ENCODE results near the gene AGBL4. TPM values are rescaled to one million over a fixed set of nuclear protein-coding genes. Genes with fewer than 3 reads are reported as not detected.
A peak's percentile ranks its signal among the peaks of the same experiment; 100 is the strongest.

AGBL4 gene
- total and polyA plus RNA-seq, 7 donors, result 0.01 to 0.05 TPM; not detected in 5

GRCh38 chr1:48873944-48874343 is 1149.8 kb downstream of the AGBL4 start:
- 59 to 73% (median 63%) methylated on average over 4 of the region's 4 CpGs for WGBS, 3 donors
- Histone ChIP-seq H3K4me1 (no peaks in the 10 kb centered on the region), H3K9me3 (no peaks in the 10 kb centered on the region), H3K4me3 (no peak overlapping the region), H3K27ac (no peak overlapping the region), H3K36me3 (ENCODE audit: insufficient read depth in 1 of 2, low read depth in 1 of 2) (no peaks in the 10 kb centered on the region), H3K27me3 (ENCODE audit: insufficient read depth in 3 of 3, low read length in 2 of 3) (no peaks in the 10 kb centered on the region)
- intact Hi-C loops (cut with DNase I), result no loop called here
- no peak for DNase-seq
- TF ChIP-seq CTCF (IDR thresholded peaks at IDR 0.05), result no peak
- no peak for ATAC-seq

GRCh38 chr1:48870596-48870995 is 1153.2 kb downstream of the AGBL4 start:
- ATAC-seq, result no peak

GRCh38 chr1:48869116-48869893 is 1154.4 kb downstream of the AGBL4 start:
- no peak for TF ChIP-seq CTCF (IDR thresholded peaks at IDR 0.05)
- Histone ChIP-seq H3K27ac (no peak overlapping the region), H3K4me1 (no peaks in the 10 kb centered on the region), H3K4me3 (no peak overlapping the region), H3K27me3 (ENCODE audit: insufficient read depth in 3 of 3, low read length in 2 of 3) (no peaks in the 10 kb centered on the region), H3K36me3 (ENCODE audit: insufficient read depth in 1 of 2, low read depth in 1 of 2) (no peaks in the 10 kb centered on the region), H3K9me3 (no peaks in the 10 kb centered on the region)
- ATAC-seq (no peak), DNase-seq (no peak)
- WGBS, 3 donors, result 70 to 73% (median 70%) methylated on average over 5 of the region's 5 CpGs
- intact Hi-C loops (cut with DNase I), result no loop called here

More at GRCh38 chr1:48870596-48870995, 1153.2 kb downstream of the AGBL4 start:
- Histone ChIP-seq H3K27ac (no peak overlapping the region), H3K9me3 (no peaks in the 10 kb centered on the region), H3K4me3 (no peak overlapping the region), H3K4me1 (no peaks in the 10 kb centered on the region), H3K27me3 (ENCODE audit: insufficient read depth in 3 of 3, low read length in 2 of 3) (no peaks in the 10 kb centered on the region), H3K36me3 (ENCODE audit: insufficient read depth in 1 of 2, low read depth in 1 of 2) (no peaks in the 10 kb centered on the region)
- WGBS, 3 donors, result 19 to 34% (median 25%) methylated on average over 3 of the region's 3 CpGs
- DNase-seq, result no peak
- intact Hi-C loops (cut with DNase I), result no loop called here
- TF ChIP-seq CTCF (IDR thresholded peaks at IDR 0.05), result peak; percentile 24

GRCh38 chr1:48864913-48865312 is 1158.8 kb downstream of the AGBL4 start:
- intact Hi-C loops (cut with DNase I), result no loop called here
- no peak for TF ChIP-seq CTCF (IDR thresholded peaks at IDR 0.05)
- Histone ChIP-seq H3K27me3 (ENCODE audit: insufficient read depth in 3 of 3, low read length in 2 of 3) (no peaks in the 10 kb centered on the region), H3K4me3 (no peak overlapping the region), H3K4me1 (no peaks in the 10 kb centered on the region), H3K27ac (no peak overlapping the region), H3K9me3 (no peaks in the 10 kb centered on the region), H3K36me3 (ENCODE audit: insufficient read depth in 1 of 2, low read depth in 1 of 2) (no peaks in the 10 kb centered on the region)
- ATAC-seq (no peak), DNase-seq (no peak)
- WGBS, 3 donors, result 44 to 80% (median 46%) methylated on average over 2 of the region's 2 CpGs

GRCh38 chr1:48859456-48859855 is 1164.3 kb downstream of the AGBL4 start:
- H3K4me3 ChIP-seq, result no peak overlapping the region
- H3K27me3 ChIP-seq (ENCODE audit: insufficient read depth in 3 of 3, low read length in 2 of 3), result no peaks in the 10 kb centered on the region
- no peaks in the 10 kb centered on the region for H3K36me3 ChIP-seq (ENCODE audit: insufficient read depth in 1 of 2, low read depth in 1 of 2)
- H3K27ac ChIP-seq, result no peak overlapping the region
- intact Hi-C loops (cut with DNase I), result no loop called here
- 38 to 55% (median 42%) methylated on average over 2 of the region's 2 CpGs for WGBS, 3 donors
- TF ChIP-seq CTCF (IDR thresholded peaks at IDR 0.05), result no peak
- H3K4me1 ChIP-seq, result no peaks in the 10 kb centered on the region
- no peaks in the 10 kb centered on the region for H3K9me3 ChIP-seq
- ATAC-seq (no peak), DNase-seq (no peak)

All from psoas muscle (tissue), 8 donors.